NCI-H524 (cell line): ENCODE data around the gene BPHL.
"Not testable (repeated sequence)": the region's sequence is repeated elsewhere in the genome, so short reads cannot be mapped to it uniquely, and the experiment has no call there.

Experiments
- DNase-seq, 2 experiments: peaks; one replicate each; lab custom pipeline; 2025; lab: John Stamatoyannopoulos, UW

Gene BPHL

GRCh38 chr6:3156184-3157130 lies 37.9 kb downstream of the BPHL start:
- peak; percentile 22 to 51 for DNase-seq

GRCh38 chr6:3157131-3157933 lies 38.8 kb downstream of the BPHL start, which contains the start of gene TUBB2A:
TUBB2A (minus strand) TSS chr6:3157544; CDS start chr6:3157463, 81 bp downstream.
- DNase-seq = peak; percentile 18 to 72

- DNase-seq = no peak
These were observed 41.6 kb downstream of the BPHL start for GRCh38 chr6:3159805-3160781.

GRCh38 chr6:3162067-3162497 lies 43.6 kb downstream of the BPHL start:
- no peak for DNase-seq

- DNase-seq = peak; percentile 68 to 86
These were observed 44.2 kb downstream of the BPHL start for GRCh38 chr6:3162565-3163247.

GRCh38 chr6:3163248-3163594 lies 44.7 kb downstream of the BPHL start:
- DNase-seq = no peak

GRCh38 chr6:3164388-3164787 lies 45.9 kb downstream of the BPHL start:
- no peak for DNase-seq

- no peak for DNase-seq
These were observed 47.4 kb downstream of the BPHL start for GRCh38 chr6:3165631-3166534.

- not testable (repeated sequence) for DNase-seq
These were observed 48.2 kb downstream of the BPHL start for GRCh38 chr6:3166535-3167225.

- peak; percentile 83 to 92 for DNase-seq
These were observed 49.5 kb downstream of the BPHL start for GRCh38 chr6:3168046-3168445.

- not testable (repeated sequence) for DNase-seq
These were observed 52.2 kb downstream of the BPHL start for GRCh38 chr6:3170676-3171075.

- DNase-seq = not testable (repeated sequence)
These were observed 53.0 kb downstream of the BPHL start for GRCh38 chr6:3171313-3172175.

- not testable (repeated sequence) for DNase-seq
These were observed 54.3 kb downstream of the BPHL start for GRCh38 chr6:3172789-3173188.

- DNase-seq = not testable (repeated sequence)
These were observed 55.2 kb downstream of the BPHL start for GRCh38 chr6:3173636-3174089.

- DNase-seq = no peak
These were observed 57.3 kb downstream of the BPHL start for GRCh38 chr6:3175715-3176402.

- DNase-seq = no peak
These were observed 58.2 kb downstream of the BPHL start for GRCh38 chr6:3176562-3177355.

GRCh38 chr6:3178666-3179065 lies 60.2 kb downstream of the BPHL start:
- not testable (repeated sequence) for DNase-seq
